HG03060 (cell line): Measurements from ENCODE around the gene PLA1A.

Source experiments
- ATAC-seq: cut with Tn5 transposase; IDR thresholded peaks from one replicate; pipeline ENCODE4 v1.9.1; 2021; ENCODE audit warnings: low read depth, moderate number of reproducible peaks; ENCODE audit not compliant: unreplicated experiment

The PLA1A gene

GRCh38 chr3:119602676-119603075, 5.0 kb downstream of the PLA1A start:
- ATAC-seq, result no peak

- no peak for ATAC-seq
These were observed 7.2 kb downstream of the PLA1A start for GRCh38 chr3:119604878-119605277.

- ATAC-seq, result no peak
These were observed 10.8 kb downstream of the PLA1A start for GRCh38 chr3:119608405-119609000.

- no peak for ATAC-seq
These were observed 11.6 kb downstream of the PLA1A start for GRCh38 chr3:119609301-119609700.

GRCh38 chr3:119611664-119612063, 14.0 kb downstream of the PLA1A start:
- ATAC-seq, result no peak

GRCh38 chr3:119613201-119613600, 15.5 kb downstream of the PLA1A start:
- ATAC-seq, result no peak

- no peak for ATAC-seq
These were observed 16.2 kb downstream of the PLA1A start for GRCh38 chr3:119613872-119614271.

- ATAC-seq, result no peak
These were observed 18.4 kb downstream of the PLA1A start for GRCh38 chr3:119616056-119616455.

- no peak for ATAC-seq
These were observed 21.4 kb downstream of the PLA1A start for GRCh38 chr3:119619094-119619493.

GRCh38 chr3:119620899-119621298, 23.2 kb downstream of the PLA1A start:
- no peak for ATAC-seq

GRCh38 chr3:119624002-119624720, 26.5 kb downstream of the PLA1A start:
- no peak for ATAC-seq

GRCh38 chr3:119625451-119626153, 27.9 kb downstream of the PLA1A start:
- ATAC-seq, result no peak

GRCh38 chr3:119626196-119626595, 28.5 kb downstream of the PLA1A start:
- no peak for ATAC-seq

GRCh38 chr3:119627461-119627860, 29.8 kb downstream of the PLA1A start:
- ATAC-seq, result no peak

- peak; percentile 37 for ATAC-seq
These were observed 30.7 kb downstream of the PLA1A start for GRCh38 chr3:119628390-119628789.

GRCh38 chr3:119628816-119629445, 31.2 kb downstream of the PLA1A start:
- peak; percentile 27 for ATAC-seq

GRCh38 chr3:119630128-119630879, 32.6 kb downstream of the PLA1A start:
- no peak for ATAC-seq

- no peak for ATAC-seq
These were observed 33.2 kb downstream of the PLA1A start for GRCh38 chr3:119630880-119631329.

- ATAC-seq, result no peak
These were observed 33.8 kb downstream of the PLA1A start for GRCh38 chr3:119631516-119631915.

GRCh38 chr3:119632216-119632615, 34.5 kb downstream of the PLA1A start:
- ATAC-seq, result no peak
